MCF 10A (cell line): ENCODE measurements around the gene IVNS1ABP. TPM values are rescaled to one million over a fixed set of nuclear protein-coding genes. Genes with fewer than 3 reads are reported as not detected.

Source experiments
- BruUV-seq: library from RNA; stranded (reverse); fragments of 400-500 nt; replicated peaks from 2 replicates; lab custom pipeline; 2021; lab: Mats Ljungman, UMichigan
- CTCF ChIA-PET: fragments of 300-600 bp; sonication (Branson Sonifier 250); formaldehyde crosslinking; extraction: SDS; loops from one replicate; lab custom pipeline; 2021; ENCODE audit warnings: antibody characterized with exemption, inconsistent platforms; lab: Yijun Ruan, JAX
- POLR2A ChIA-PET: fragments of 300-600, 350-650 bp; sonication (Branson Sonifier 250); formaldehyde crosslinking; extraction: SDS; loops from one replicate; lab custom pipeline; 2020; ENCODE audit warnings: antibody characterized with exemption, inconsistent platforms; lab: Yijun Ruan, JAX
- DNase-seq: peaks from one replicate; pipeline ENCODE4 v3.0.0-alpha.2; 2018; ENCODE audit not compliant: unreplicated experiment
- H3K27ac Mint-ChIP-seq: one replicate; pipeline ENCODE4 v1.8.0; 2022; ENCODE audit warnings: mild to moderate bottlenecking, low read depth, mixed read lengths; ENCODE audit not compliant: unreplicated experiment
- H3K27me3 Mint-ChIP-seq: one replicate; pipeline ENCODE4 v1.8.0; 2022; ENCODE audit warnings: mixed read lengths; ENCODE audit not compliant: insufficient read depth, unreplicated experiment
- H3K36me3 Mint-ChIP-seq: one replicate; pipeline ENCODE4 v1.8.0; 2022; ENCODE audit warnings: mild to moderate bottlenecking, moderate library complexity, mixed read lengths; ENCODE audit not compliant: insufficient read depth, unreplicated experiment
- H3K4me1 Mint-ChIP-seq: one replicate; pipeline ENCODE4 v1.8.0; 2022; ENCODE audit warnings: mixed read lengths; ENCODE audit not compliant: insufficient read depth, unreplicated experiment
- H3K4me3 Mint-ChIP-seq: one replicate; pipeline ENCODE4 v1.8.0; 2022; ENCODE audit warnings: mild to moderate bottlenecking, moderate library complexity, mixed read lengths; ENCODE audit not compliant: unreplicated experiment
- H3K9me3 Mint-ChIP-seq: one replicate; pipeline ENCODE4 v1.8.0; 2022; ENCODE audit warnings: mixed read lengths; ENCODE audit not compliant: unreplicated experiment
- CTCF ChIP-seq: fragments of 200-600 bp; IDR thresholded peaks from one replicate; pipeline ENCODE4 v1.8.0; 2022; ENCODE audit warnings: antibody characterized with exemption, mild to moderate bottlenecking; ENCODE audit not compliant: unreplicated experiment
- intact Hi-C: fragments of 100-400 bp; cut with micrococcal nuclease; formaldehyde crosslinking; loops from 2 replicates; pipeline ENCODE4 v1.14.1; 2022
- total RNA-seq: library from RNA; stranded (reverse); gene quantifications from 2 replicates; pipeline ENCODE4 v1.2.3, GENCODE V29; 2022

Gene IVNS1ABP
- total RNA-seq, 1 experiment from 2014 or later, result 92.0 TPM

- CTCF ChIA-PET, result interaction anchor here (0.6 to 3.6 kb wide), 5 partner anchors 10 to 441 kb away, joined by 3 to 20 read pairs (median 3); no protein-coding TSS in a partner anchor
- intact Hi-C loops, result no loop called here
- Mint-ChIP-seq H3K36me3 (no peaks in the 10 kb centered on the region), H3K27me3 (no peaks in the 10 kb centered on the region), H3K4me1 (no peaks in the 10 kb centered on the region), H3K4me3 (no peak overlapping the region), H3K9me3 (no peaks in the 10 kb centered on the region), H3K27ac (no peak overlapping the region)
- no peak for DNase-seq
- POLR2A ChIA-PET, result interaction anchor here (0.6 to 0.7 kb wide), 2 partner anchors 24 to 66 kb away, joined by 3 to 4 read pairs; no protein-coding TSS in a partner anchor
- BruUV-seq, result no TSS peak
- no peak for TF ChIP-seq CTCF
These were observed 67.0 kb downstream of the IVNS1ABP start for GRCh38 chr1:185250063-185250462.

GRCh38 chr1:185249563-185249962 is 67.5 kb downstream of the IVNS1ABP start:
- DNase-seq, result no peak
- H3K9me3 Mint-ChIP-seq, result no peaks in the 10 kb centered on the region
- H3K4me1 Mint-ChIP-seq, result peaks cover 2% of the 10 kb centered on the region
- no peak overlapping the region for H3K4me3 Mint-ChIP-seq
- intact Hi-C loops, result no loop called here
- no peaks in the 10 kb centered on the region for H3K27me3 Mint-ChIP-seq
- POLR2A ChIA-PET, result interaction anchor here (0.6 to 1.1 kb wide), 4 partner anchors 16 to 92 kb away, joined by 3 to 4 read pairs (median 3); partner anchors contain the start of gene SWT1
- CTCF ChIA-PET, result interaction anchor here (0.7 to 3.6 kb wide), 4 partner anchors 11 to 346 kb away, joined by 3 to 20 read pairs (median 4); no protein-coding TSS in a partner anchor
- H3K27ac Mint-ChIP-seq, result no peak overlapping the region
- H3K36me3 Mint-ChIP-seq, result no peaks in the 10 kb centered on the region
- TF ChIP-seq CTCF, result no peak
- BruUV-seq, result no TSS peak

Other genes starting within 250 kb of the IVNS1ABP start
- gene TRMT1L, start 160.3 kb downstream of the IVNS1ABP start, total RNA-seq, result 23.4 and 29.3 TPM in 2 replicates
- 2.1 and 6.1 TPM in 2 replicates for gene SWT1, start 160.1 kb downstream of the IVNS1ABP start, total RNA-seq